IPS DF 19.7 (cell line): ENCODE data around the gene SHC2.
"Not testable (repeated sequence)": the region's sequence is repeated elsewhere in the genome, so short reads cannot be mapped to it uniquely, and the experiment has no call there.

ENCODE experiments used
- DNase-seq: peaks from one replicate; pipeline ENCODE4 v3.0.0-alpha.2; 2013; ENCODE audit warnings: low read depth, low spot score

Gene SHC2

GRCh38 chr19:408441-408901 is 52.4 kb downstream of the SHC2 start:
- DNase-seq: no peak

GRCh38 chr19:407511-408440 is 53.1 kb downstream of the SHC2 start:
- DNase-seq: no peak

GRCh38 chr19:406971-407510 is 53.8 kb downstream of the SHC2 start:
- no peak for DNase-seq

DNA sequence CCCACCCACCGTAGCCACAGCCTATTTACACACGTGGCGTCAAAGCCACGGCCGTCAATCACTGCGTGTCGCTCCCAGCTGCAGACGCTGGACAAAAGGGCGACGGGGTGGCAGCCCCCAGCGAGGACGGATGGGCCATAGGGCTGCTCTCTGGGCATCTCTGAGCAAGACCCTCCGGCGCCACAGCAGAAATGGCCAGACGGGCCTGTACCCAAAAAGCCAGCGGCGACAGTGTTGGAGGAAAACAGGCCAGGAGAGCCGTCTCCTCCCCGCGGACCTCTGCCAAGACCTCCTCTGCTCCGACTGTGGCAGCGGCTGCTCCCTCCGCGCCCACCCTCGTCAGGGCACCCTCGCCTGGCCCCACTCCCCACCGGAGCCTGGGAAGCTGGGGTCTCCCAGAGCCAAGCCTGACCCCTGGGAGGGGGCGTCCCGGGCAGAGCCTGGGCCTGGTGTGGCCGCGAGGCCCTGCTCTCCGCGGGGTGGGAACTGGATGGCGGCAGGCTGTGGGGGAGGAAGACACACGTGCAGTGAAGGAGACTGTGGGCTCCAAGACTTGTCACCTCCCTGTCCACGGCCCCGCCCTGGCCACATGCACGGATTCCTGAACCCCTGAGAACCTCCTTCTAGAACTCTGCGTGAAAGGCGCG is 54.6 kb downstream of the SHC2 start:
- no peak for DNase-seq

- no peak for DNase-seq
Measured at GRCh38 chr19:405121-405965, 55.5 kb downstream of the SHC2 start.

DNA sequence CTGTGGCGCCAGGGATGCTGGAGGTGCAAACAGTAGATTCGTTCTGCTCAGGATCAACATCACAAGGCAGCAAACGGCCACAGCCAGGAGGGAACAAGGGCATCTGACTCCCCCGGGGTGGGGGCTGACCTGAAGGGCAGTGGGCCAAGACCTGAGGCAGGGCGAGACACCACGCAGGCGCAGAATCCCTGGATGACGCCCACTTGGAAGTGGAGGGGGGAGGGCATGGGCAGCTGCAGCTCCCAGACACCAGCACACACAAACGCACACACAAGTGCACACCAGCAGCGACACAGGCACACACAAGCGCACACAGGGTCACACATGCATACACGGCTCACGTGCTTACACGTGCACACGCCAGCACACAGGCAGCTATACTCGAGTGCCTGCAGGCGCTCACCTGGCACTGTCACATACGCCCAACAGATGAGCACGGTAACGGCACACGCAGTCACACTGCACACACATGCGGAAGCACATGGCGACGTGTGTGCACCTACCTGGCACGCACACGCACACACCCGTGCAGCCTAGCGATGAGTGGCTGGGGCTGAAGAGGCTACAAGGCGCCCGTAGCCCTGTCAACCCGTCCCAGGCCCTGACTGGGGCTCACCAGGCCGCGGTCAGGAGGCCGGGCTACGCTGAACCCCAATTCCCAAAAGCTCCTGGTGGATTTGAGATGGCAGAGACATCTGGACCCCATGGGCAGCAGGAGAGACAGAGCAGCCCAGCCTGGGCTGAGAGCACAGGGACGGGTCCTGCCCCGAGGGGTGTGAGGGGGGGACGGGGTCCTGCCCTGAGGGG is 57.4 kb downstream of the SHC2 start:
- DNase-seq: no peak

GRCh38 chr19:402786-403185 is 58.0 kb downstream of the SHC2 start:
- no peak for DNase-seq

- DNase-seq: no peak
Measured at GRCh38 chr19:401866-402511, 58.8 kb downstream of the SHC2 start.

- DNase-seq: no peak
Measured at GRCh38 chr19:400976-401865, 59.6 kb downstream of the SHC2 start.

- DNase-seq: no peak
Measured at GRCh38 chr19:399370-399769, 61.5 kb downstream of the SHC2 start.

- DNase-seq: no peak
Measured at GRCh38 chr19:398719-399118, 62.1 kb downstream of the SHC2 start.

- DNase-seq: no peak
Measured at GRCh38 chr19:397941-398706, 62.7 kb downstream of the SHC2 start.

DNA sequence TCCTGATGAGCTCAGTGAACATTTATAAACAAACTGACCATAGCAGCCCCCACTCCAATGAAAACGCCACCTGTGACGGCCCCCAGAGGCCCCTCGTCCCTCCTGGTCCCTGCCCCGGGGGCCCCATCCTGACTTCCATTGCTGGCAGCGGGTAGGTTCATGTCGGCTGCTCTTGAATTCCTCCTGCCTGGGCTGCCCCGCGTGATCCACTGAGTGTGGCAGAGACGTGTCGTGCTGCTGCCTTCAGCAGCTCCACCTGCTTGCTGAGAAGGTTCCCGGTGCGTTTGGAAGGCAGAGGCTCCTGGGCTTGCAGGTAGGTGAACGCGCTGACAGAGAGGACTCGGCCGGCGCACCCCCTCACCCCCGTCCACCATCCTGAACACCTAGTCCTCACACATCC is 63.5 kb downstream of the SHC2 start:
- DNase-seq: no peak

DNA sequence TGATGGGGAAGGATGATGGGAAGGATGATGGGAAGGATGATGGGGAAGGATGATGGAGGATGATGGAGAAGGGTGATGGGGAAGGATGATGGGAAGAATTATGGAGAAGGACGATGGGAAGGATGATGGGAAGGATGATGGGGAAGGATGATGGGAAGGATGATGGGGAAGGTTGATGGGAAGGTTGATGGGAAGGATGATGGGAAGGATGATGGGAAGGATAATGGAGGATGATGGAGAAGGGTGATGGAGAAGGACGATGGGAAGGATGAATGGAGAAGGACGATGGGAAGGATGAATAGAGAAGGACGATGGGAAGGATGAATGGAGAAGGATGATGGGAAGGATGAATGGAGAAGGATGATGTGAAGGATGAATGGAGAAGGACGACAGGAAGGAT is 65.4 kb downstream of the SHC2 start:
- no peak for DNase-seq

GRCh38 chr19:394857-395256 is 66.0 kb downstream of the SHC2 start:
- DNase-seq: not testable (repeated sequence)

DNA sequence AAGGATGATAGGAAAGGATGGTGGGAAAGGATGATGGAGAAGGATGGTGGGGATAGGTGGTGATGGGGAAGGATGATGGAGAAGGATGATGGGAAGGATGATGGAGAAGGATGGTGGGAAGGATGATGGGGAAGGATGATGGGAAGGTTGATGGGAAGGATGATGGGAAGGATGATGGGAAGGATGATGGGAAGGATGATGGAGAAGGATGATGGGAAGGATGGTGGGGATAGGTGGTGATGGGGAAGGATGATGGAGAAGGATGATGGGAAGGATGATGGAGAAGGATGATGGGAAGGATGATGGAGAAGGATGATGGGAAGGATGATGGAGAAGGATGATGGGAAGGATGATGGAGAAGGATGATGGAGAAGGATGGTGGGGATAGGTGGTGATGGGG is 67.3 kb downstream of the SHC2 start:
- DNase-seq: not testable (repeated sequence)

DNA sequence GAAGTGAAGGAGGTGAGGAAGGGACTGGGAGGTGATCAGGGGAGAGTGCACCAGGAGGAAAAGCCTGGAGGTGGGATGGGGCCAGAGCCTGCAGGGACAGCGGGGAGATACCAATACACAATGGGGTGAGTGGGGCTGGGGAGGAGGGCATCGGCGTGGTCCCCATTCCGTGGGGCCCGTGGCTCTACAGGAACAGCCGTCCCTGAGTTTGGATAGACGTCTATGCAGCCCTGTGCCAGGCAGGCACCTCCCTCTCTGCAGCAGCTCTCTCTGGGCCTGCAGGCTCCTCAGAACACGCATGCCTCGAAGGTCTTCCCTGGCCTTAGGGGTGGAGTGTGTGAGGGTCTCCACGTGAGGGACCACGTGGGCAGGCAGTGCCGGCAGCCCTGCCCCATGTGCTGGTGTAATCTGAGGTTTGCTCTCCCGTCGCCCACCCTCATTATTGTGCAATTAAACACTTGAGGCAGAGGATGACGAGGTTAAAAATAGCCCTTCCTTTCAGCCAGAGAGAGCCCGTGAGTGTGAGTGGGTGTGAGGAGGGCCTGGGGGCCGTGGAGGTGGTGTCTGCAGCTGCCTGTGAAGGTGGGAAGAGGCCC is 68.4 kb downstream of the SHC2 start:
- no peak for DNase-seq

- no peak for DNase-seq
Measured at GRCh38 chr19:391726-392374, 69.0 kb downstream of the SHC2 start.
